ENCODE results near the gene BARHL1. TPM values are rescaled to one million over a fixed set of nuclear protein-coding genes. Genes with fewer than 3 reads are reported as not detected.

Gene BARHL1
- total RNA-seq, 1 experiment from 2014 or later, result not detected

DNA sequence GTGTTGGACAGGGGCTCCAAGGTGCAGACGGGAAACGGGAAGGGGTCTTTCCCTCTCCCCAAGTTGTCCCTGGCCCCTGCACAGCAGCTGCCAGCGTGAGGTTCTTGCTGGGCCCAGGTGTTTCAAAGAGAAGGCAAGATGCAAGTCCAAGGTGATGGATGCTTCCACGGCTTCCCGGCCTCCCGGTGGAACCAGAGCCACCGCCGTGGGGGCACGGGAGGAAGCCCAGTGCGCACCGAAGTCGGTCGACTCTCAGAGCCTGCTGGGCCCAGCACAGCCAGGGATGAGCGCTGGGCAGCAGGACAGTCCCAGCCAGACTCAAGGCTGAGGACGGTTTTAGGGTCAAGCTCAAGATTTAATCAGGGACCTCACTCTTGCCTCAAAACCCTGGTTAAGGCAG is 25.2 kb upstream of the BARHL1 start:
- BruUV-seq (replicated peaks), result no TSS peak
- intact Hi-C loops (cut with micrococcal nuclease), result no loop called here
- RAD21 ChIA-PET (ENCODE audit: low non-redundant PET in 1 of 2, low total read pairs in 2 of 2, uncharacterized antibody in 2 of 2, unreplicated experiment in 2 of 2), result no interaction called here
- no peaks in the 10 kb centered on the region for H3K9me2 ChIP-seq (ENCODE audit: insufficient read depth)
- no peak overlapping the region for H3K27ac ChIP-seq (ENCODE audit: low read depth, low read length)
- no peaks in the 10 kb centered on the region for H3K9me3 ChIP-seq (ENCODE audit: control insufficient read depth in 1 of 2, insufficient read depth in 1 of 2, low read depth in 1 of 2, low read length in 2 of 2)
- no peak overlapping the region for H3K4me2 ChIP-seq (ENCODE audit: low read length)
- peaks cover 1% of the 10 kb centered on the region; the same call in 1 of the 2 replicates for H3K27me3 ChIP-seq (ENCODE audit: insufficient read depth, low read length)
- DNase-seq (ENCODE audit: low read depth, low spot score) (no peak), ATAC-seq (no peak)
- no peak overlapping the region for H2AFZ ChIP-seq (ENCODE audit: low read depth, low read length, poor library complexity, severe bottlenecking)
- CTCF ChIA-PET, result no interaction called here
- no peaks in the 10 kb centered on the region for H3K79me2 ChIP-seq (ENCODE audit: insufficient read depth, low read length)
- no peaks in the 10 kb centered on the region for H3K4me1 ChIP-seq (ENCODE audit: control insufficient read depth in 1 of 2, insufficient read depth in 2 of 2, low read length in 2 of 2)
- H3K9ac ChIP-seq (ENCODE audit: low read length), result no peak overlapping the region
- H3K36me3 ChIP-seq (ENCODE audit: control insufficient read depth in 1 of 2, insufficient read depth in 2 of 2, low read length in 2 of 2), result no peaks in the 10 kb centered on the region
- POLR2A ChIA-PET, result no interaction called here
- TF ChIP-seq EZH2phosphoT487 (IDR thresholded peaks at IDR 0.05; ENCODE audit: borderline replicate concordance), result no peak
- TF ChIP-seq RAD21 (IDR thresholded peaks at IDR 0.05; ENCODE audit: low read depth), result no peak
- no peak for TF ChIP-seq YY1 (IDR thresholded peaks at IDR 0.05; ENCODE audit: extremely low read depth, insufficient replicate concordance, low read depth, low read length)
- TF ChIP-seq CBX3 (IDR thresholded peaks at IDR 0.05; ENCODE audit: low read depth), result no peak
- TF ChIP-seq, protein P1, sequence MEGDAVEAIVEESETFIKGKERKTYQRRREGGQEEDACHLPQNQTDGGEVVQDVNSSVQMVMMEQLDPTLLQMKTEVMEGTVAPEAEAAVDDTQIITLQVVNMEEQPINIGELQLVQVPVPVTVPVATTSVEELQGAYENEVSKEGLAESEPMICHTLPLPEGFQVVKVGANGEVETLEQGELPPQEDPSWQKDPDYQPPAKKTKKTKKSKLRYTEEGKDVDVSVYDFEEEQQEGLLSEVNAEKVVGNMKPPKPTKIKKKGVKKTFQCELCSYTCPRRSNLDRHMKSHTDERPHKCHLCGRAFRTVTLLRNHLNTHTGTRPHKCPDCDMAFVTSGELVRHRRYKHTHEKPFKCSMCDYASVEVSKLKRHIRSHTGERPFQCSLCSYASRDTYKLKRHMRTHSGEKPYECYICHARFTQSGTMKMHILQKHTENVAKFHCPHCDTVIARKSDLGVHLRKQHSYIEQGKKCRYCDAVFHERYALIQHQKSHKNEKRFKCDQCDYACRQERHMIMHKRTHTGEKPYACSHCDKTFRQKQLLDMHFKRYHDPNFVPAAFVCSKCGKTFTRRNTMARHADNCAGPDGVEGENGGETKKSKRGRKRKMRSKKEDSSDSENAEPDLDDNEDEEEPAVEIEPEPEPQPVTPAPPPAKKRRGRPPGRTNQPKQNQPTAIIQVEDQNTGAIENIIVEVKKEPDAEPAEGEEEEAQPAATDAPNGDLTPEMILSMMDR (IDR thresholded peaks at IDR 0.05 in 2 of 3, conservative IDR thresholded peaks at IDR 0.05 in 1 of 3; ENCODE audit: borderline replicate concordance in 1 of 3, insufficient read depth in 1 of 3, low read depth in 2 of 3, low read length in 2 of 3), result no peak
- TF ChIP-seq EZH2 (IDR thresholded peaks at IDR 0.05), result no peak
- TF ChIP-seq, protein P2, sequence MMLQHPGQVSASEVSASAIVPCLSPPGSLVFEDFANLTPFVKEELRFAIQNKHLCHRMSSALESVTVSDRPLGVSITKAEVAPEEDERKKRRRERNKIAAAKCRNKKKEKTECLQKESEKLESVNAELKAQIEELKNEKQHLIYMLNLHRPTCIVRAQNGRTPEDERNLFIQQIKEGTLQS (IDR thresholded peaks at IDR 0.05), result no peak
- TF ChIP-seq SP1 (IDR thresholded peaks at IDR 0.05; ENCODE audit: low read depth), result no peak
- no peak for TF ChIP-seq CEBPB (IDR thresholded peaks at IDR 0.05; ENCODE audit: low read depth)
- TF ChIP-seq SRF (IDR thresholded peaks at IDR 0.05; ENCODE audit: low read depth), result no peak
- TF ChIP-seq, protein P3, sequence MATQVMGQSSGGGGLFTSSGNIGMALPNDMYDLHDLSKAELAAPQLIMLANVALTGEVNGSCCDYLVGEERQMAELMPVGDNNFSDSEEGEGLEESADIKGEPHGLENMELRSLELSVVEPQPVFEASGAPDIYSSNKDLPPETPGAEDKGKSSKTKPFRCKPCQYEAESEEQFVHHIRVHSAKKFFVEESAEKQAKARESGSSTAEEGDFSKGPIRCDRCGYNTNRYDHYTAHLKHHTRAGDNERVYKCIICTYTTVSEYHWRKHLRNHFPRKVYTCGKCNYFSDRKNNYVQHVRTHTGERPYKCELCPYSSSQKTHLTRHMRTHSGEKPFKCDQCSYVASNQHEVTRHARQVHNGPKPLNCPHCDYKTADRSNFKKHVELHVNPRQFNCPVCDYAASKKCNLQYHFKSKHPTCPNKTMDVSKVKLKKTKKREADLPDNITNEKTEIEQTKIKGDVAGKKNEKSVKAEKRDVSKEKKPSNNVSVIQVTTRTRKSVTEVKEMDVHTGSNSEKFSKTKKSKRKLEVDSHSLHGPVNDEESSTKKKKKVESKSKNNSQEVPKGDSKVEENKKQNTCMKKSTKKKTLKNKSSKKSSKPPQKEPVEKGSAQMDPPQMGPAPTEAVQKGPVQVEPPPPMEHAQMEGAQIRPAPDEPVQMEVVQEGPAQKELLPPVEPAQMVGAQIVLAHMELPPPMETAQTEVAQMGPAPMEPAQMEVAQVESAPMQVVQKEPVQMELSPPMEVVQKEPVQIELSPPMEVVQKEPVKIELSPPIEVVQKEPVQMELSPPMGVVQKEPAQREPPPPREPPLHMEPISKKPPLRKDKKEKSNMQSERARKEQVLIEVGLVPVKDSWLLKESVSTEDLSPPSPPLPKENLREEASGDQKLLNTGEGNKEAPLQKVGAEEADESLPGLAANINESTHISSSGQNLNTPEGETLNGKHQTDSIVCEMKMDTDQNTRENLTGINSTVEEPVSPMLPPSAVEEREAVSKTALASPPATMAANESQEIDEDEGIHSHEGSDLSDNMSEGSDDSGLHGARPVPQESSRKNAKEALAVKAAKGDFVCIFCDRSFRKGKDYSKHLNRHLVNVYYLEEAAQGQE (IDR thresholded peaks at IDR 0.05; ENCODE audit: low read depth), result no peak
- no peak for TF ChIP-seq FOSL1 (IDR thresholded peaks at IDR 0.05; ENCODE audit: low read depth)
- no peak for TF ChIP-seq TCF7L2 (IDR thresholded peaks at IDR 0.05; ENCODE audit: borderline replicate concordance, extremely low read depth, insufficient read depth, insufficient read length)
- no peak for TF ChIP-seq ZFX (IDR thresholded peaks at IDR 0.05)
- no peak for TF ChIP-seq ZNF274 (IDR thresholded peaks at IDR 0.05; ENCODE audit: low read depth, low read length)
- TF ChIP-seq POLR2AphosphoS5 (IDR thresholded peaks at IDR 0.05; ENCODE audit: low read depth, low read length), result no peak
- no peak overlapping the region for H3K4me3 ChIP-seq (replicated peaks in 1 of 2; ENCODE audit: low read depth in 1 of 2, low read length in 2 of 2)
- H4K20me1 ChIP-seq (ENCODE audit: insufficient read depth), result no peaks in the 10 kb centered on the region

Measured in HCT116 (cell line).